GM11168 (cell line): ENCODE data around the gene UTS2R.

ENCODE experiments used
- in situ Hi-C: fragments of 300-500 bp; cut with MboI; formaldehyde crosslinking; loops from one replicate; pipeline ENCODE4 v1.12.0; 2022; ENCODE audit warnings: low sequenced_read_pairs; ENCODE audit not compliant: unreplicated experiment

Gene UTS2R

DNA sequence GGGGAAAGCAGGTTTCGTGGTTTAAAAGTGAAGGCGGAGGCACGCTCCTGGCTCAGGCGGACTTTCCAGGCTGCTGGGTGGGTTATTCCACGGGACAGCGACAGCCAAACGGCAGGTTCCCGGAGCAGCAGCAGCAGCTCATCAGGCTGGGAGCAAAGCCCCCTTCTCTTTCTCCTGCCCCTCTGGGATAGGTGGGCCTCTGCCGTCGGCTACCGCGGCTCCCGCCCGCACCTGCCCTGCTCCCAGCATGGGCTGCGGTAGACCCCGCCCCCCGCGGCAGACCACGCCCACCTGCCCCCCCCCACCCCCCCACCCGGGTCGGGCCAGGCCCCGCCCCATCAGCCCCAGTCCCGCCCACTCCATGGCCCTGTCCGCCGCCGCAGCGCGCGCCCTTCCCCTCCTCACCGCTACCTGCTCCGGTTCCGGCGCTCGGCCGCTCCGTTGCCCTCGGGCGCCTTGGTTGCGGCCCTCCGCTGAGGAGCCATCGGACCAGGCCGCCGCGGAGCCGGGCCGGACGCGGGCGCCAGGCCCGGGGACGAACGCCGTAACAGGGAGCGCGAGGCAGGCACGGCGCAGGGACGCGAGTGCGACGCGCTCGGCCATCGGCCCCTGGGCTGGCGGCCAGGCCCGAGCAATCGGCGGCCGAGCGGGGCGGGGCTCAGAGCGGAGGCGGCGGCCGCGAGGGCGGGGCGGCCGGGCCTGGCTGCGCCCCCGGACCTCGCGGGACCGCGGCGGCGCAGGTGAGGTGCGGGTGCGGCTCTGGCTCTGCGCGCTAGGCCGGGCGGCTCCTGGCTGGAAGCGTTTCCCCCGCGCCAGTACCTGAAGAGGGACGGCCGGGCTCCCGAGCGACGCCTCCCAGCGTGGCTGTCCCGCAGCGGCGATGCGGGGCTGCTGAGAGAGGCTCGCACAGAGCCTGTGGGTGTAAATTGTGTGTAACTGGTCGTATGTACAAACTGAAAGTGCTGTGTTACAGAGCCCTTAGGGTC, 46.7 kb downstream of the UTS2R start, which contains the start of the genes HEXD and OGFOD3:
Gene HEXD (plus strand): TSS at position 347 of the 986 bp plus-strand sequence. CDS start 1,453 bp downstream, outside the sequence.
Gene OGFOD3 (minus strand): TSS at position 586 of the 986 bp plus-strand sequence. CDS start 101 bp downstream, at position 485.
- in situ Hi-C loops, result loop anchor here (5.0 kb wide), 1 partner anchor 61 kb away; the partner anchor contains the start of gene TEX19

DNA sequence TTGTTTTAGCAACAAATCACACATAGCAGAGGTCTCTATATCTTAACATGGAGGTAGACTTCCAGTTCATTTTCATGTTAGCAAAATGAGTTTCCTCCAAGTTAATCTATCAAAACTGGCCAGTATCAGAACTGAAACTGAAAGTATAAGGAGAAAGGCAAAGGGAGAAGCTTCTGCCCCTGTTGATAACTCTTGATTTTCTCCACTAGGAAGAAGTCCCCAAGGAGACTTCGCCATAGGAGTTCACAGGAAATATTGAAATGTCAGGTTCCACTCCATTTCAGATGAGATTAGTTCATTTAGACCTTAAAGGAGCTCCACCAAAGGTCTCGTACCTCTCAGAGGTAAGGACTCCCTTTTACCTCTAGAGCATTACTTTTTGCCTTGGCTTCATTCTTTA, 48.0 kb downstream of the UTS2R start:
- in situ Hi-C loops, result loop anchor here (5.0 kb wide), 1 partner anchor 62 kb away; the partner anchor contains the start of gene TEX19

DNA sequence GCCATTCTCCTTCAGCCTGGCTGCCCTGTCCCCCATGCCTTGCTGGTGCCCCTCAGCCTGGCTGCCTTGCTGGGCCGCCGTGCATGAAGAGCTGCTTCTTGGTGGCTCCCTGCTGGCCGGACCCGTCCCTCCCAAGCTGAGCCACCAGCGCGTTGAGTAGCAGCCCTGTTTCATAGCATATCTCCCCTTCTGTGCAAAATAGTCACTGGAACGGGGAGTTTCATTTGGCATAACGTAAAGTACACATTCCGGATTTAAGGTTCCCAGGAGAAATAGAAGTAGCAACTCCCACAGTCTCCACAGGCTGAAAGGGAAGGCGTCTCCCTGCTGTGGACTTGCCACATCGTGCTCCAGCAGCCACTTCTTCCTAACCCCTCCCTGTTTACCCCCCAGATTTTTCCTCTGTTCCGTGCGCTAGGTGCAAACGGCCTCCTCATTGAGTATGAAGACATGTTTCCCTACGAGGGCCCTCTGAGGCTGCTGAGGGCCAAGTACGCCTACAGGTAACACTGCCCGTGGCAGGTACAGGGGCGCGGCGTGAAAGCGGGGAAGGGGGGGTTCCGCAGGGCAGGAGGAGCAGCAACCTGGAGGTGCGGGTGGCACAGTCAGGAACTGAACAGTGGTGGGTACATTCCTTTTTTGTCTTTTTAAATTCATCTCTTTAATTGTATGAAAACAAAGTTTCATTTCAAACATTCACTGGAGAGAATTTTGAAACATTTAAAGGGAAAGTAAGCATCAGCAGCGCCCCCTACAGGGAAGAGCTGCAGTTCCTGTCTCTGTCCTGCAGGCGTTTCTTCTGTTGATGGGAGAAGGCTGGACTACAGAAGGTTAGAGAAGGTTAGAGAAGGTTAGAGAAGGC, 52.7 kb downstream of the UTS2R start:
- in situ Hi-C loops, result no loop called here

DNA sequence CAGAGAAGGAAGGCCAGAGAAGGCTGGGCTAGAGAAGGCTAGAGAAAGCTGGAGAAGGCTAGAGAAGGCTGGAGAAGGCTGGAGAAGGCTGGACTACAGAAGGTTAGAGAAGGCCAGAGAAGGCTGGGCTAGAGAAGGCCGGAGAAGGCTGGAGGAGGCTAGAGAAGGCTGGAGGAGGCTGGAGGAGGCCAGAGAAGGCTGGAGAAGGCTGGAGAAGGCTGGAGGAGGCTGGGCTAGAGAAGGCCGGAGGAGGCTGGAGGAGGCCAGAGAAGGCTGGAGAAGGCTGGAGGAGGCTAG, 53.2 kb downstream of the UTS2R start:
- in situ Hi-C loops, result no loop called here
